ENCODE results near the gene GTF2A2. TPM values are rescaled to one million over a fixed set of nuclear protein-coding genes. Genes with fewer than 3 reads are reported as not detected.

GTF2A2 gene
- total and polyA plus RNA-seq, 10 of the 15 experiments (the other 5 are each of a cell fraction or from before 2014, with no cell fraction given): 89.2 to 565 (median 137) TPM

DNA sequence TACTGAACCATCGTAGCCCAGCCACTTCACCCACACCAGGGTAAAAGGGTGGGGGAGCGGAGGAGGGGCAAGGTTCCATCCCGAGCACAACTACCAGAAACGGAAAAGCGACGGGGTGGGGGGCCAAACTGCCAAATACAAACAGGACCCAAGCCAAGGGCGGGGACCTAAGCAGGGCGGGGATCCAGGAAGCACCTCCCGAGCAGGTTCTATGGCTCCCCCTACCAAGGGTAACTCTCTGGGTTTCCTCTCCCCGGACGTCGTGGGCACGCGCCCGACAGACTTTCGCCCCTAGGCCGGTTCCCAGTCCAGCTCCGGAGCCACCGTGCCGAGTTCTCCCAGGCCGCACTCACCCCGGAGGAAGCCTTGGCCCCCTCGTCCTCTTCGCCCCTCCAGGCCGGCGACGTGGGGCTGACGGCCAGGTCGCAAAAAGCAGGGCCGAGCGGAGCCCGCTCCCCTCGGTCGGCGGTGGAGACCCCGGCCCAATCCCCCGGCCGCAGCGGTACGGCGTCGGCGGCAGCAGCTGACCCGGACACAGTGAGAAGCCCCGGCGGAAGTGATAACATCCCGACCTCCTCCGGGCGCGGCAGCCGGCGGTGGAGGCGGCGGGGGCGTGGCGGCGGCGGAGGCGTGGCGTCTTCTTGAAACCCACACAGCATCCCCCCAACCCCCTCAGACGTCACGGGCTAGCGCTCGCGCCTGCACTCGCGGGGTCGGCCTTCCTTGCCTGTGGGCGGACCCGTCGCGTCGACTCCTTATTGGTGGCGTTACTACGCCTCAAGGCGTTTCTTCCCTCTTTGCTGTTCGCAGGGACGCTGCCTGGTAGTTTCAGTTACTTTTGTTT lies 31.7 kb upstream of the GTF2A2 start, which contains the start of gene BNIP2:
BNIP2 (minus strand) TSS at position 539 of the 844 bp plus-strand sequence. CDS start 6,863 bp downstream, outside the sequence.
- no peaks in the 10 kb centered on the region for H4K20me1 ChIP-seq (ENCODE audit: control insufficient read depth, insufficient read depth)
- TSS peak; percentile 82 for BruUV-seq (replicated peaks)
- intact Hi-C loops (cut with micrococcal nuclease; ENCODE audit: unreplicated experiment): loop anchor here (5.0 kb wide), 1 partner anchor 708 kb away; the partner anchor contains the start of gene ANXA2
- no peaks in the 10 kb centered on the region for H3K9me3 ChIP-seq (replicated peaks; ENCODE audit: control insufficient read depth, insufficient read depth, low read length)
- peak; percentile 92 for DNase-seq (ENCODE audit: low read depth, low spot score)
- H3K4me2 ChIP-seq (ENCODE audit: control insufficient read depth, insufficient read depth): peak within 1 kb of the TSS; percentile 98
- ChIA-PET RAD21 (ENCODE audit: unreplicated experiment) (interaction anchor here (1.1 to 2.7 kb wide), 3 partner anchors 31 to 637 kb away, joined by 3 to 10 read pairs (median 4); partner anchors contain the start of gene GTF2A2), CTCF (interaction anchor here (0.7 to 4.8 kb wide), 7 partner anchors 35 to 705 kb away, joined by 3 to 44 read pairs (median 16); no protein-coding TSS in a partner anchor), SMC1A (ENCODE audit: uncharacterized antibody, unreplicated experiment) (interaction anchor here (1.7 to 2.1 kb wide), 2 partner anchors 32 to 156 kb away, joined by 6 to 7 read pairs; partner anchors contain the start of gene GTF2A2), POLR2A (interaction anchor here (0.5 kb wide), 1 partner anchor 713 kb away, joined by 6 read pairs; no protein-coding TSS in a partner anchor)
- peaks cover 51% of the 10 kb centered on the region for H3K79me2 ChIP-seq (ENCODE audit: control insufficient read depth, insufficient read depth, low read length)
- in situ Hi-C loops (cut with MboI): no loop called here
- H3K36me3 ChIP-seq (ENCODE audit: control insufficient read depth in 2 of 2, insufficient read depth in 2 of 2, low read length in 1 of 2): no peaks in the 10 kb centered on the region
- 1% methylated on average over 75 of the region's 78 CpGs for WGBS (ENCODE audit: insufficient coverage, insufficient replicate concordance, low lambda C conversion rate, missing lambda C conversion rate)
- peak within 1 kb of the TSS; percentile 79 for H2AFZ ChIP-seq (ENCODE audit: control insufficient read depth, low read depth, low read length)
- H3K4me3 ChIP-seq: peak within 1 kb of the TSS; percentile 94
- no peaks in the 10 kb centered on the region for H3K27me3 ChIP-seq (replicated peaks in 1 of 2; ENCODE audit: control insufficient read depth in 2 of 2, insufficient read depth in 2 of 2, low read length in 1 of 2)
- peak within 1 kb of the TSS; percentile 98 for H3K9ac ChIP-seq (ENCODE audit: control insufficient read depth, insufficient read depth, low read length)
- peak; percentile 91 for ATAC-seq
- H3K4me1 ChIP-seq (ENCODE audit: control insufficient read depth, insufficient read depth, low read length): peaks cover 9% of the 10 kb centered on the region
- peak; percentile 95 for FAIRE-seq
- peak within 1 kb of the TSS; percentile 98 for H3K27ac ChIP-seq (ENCODE audit: control insufficient read depth, insufficient read depth)
- TF ChIP-seq EGR1 (IDR thresholded peaks at IDR 0.05; ENCODE audit: borderline replicate concordance in 1 of 2, low read depth in 2 of 2, low read length in 2 of 2) (peak; percentile 17 to 98), BACH1 (IDR thresholded peaks at IDR 0.05; ENCODE audit: borderline replicate concordance) (no peak; the same call in 1 of the 2 replicates), SMARCA5 (IDR thresholded peaks at IDR 0.05) (peak; percentile 83), ZNF217 (IDR thresholded peaks at IDR 0.05) (no peak), KAT2A (conservative IDR thresholded peaks at IDR 0.05; ENCODE audit: control insufficient read depth, low read depth, low read length) (no peak), IRF4 (IDR thresholded peaks at IDR 0.05; ENCODE audit: low read depth, low read length) (no peak), GABPA (IDR thresholded peaks at IDR 0.05; ENCODE audit: low read depth) (peak; percentile 95), SREBF2 (IDR thresholded peaks at IDR 0.05; ENCODE audit: low read length) (no peak), CBX5 (IDR thresholded peaks at IDR 0.05; ENCODE audit: low read depth) (no peak), STAT3 (IDR thresholded peaks at IDR 0.05; ENCODE audit: low read depth, low read length) (no peak), KLF5 (IDR thresholded peaks at IDR 0.05; ENCODE audit: partially characterized antibody) (no peak)
- TF ChIP-seq, protein P1, sequence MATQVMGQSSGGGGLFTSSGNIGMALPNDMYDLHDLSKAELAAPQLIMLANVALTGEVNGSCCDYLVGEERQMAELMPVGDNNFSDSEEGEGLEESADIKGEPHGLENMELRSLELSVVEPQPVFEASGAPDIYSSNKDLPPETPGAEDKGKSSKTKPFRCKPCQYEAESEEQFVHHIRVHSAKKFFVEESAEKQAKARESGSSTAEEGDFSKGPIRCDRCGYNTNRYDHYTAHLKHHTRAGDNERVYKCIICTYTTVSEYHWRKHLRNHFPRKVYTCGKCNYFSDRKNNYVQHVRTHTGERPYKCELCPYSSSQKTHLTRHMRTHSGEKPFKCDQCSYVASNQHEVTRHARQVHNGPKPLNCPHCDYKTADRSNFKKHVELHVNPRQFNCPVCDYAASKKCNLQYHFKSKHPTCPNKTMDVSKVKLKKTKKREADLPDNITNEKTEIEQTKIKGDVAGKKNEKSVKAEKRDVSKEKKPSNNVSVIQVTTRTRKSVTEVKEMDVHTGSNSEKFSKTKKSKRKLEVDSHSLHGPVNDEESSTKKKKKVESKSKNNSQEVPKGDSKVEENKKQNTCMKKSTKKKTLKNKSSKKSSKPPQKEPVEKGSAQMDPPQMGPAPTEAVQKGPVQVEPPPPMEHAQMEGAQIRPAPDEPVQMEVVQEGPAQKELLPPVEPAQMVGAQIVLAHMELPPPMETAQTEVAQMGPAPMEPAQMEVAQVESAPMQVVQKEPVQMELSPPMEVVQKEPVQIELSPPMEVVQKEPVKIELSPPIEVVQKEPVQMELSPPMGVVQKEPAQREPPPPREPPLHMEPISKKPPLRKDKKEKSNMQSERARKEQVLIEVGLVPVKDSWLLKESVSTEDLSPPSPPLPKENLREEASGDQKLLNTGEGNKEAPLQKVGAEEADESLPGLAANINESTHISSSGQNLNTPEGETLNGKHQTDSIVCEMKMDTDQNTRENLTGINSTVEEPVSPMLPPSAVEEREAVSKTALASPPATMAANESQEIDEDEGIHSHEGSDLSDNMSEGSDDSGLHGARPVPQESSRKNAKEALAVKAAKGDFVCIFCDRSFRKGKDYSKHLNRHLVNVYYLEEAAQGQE (IDR thresholded peaks at IDR 0.05; ENCODE audit: low read depth, low read length): no peak
- TF ChIP-seq, protein P2, sequence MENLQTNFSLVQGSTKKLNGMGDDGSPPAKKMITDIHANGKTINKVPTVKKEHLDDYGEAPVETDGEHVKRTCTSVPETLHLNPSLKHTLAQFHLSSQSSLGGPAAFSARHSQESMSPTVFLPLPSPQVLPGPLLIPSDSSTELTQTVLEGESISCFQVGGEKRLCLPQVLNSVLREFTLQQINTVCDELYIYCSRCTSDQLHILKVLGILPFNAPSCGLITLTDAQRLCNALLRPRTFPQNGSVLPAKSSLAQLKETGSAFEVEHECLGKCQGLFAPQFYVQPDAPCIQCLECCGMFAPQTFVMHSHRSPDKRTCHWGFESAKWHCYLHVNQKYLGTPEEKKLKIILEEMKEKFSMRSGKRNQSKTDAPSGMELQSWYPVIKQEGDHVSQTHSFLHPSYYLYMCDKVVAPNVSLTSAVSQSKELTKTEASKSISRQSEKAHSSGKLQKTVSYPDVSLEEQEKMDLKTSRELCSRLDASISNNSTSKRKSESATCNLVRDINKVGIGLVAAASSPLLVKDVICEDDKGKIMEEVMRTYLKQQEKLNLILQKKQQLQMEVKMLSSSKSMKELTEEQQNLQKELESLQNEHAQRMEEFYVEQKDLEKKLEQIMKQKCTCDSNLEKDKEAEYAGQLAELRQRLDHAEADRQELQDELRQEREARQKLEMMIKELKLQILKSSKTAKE (IDR thresholded peaks at IDR 0.05; ENCODE audit: low read depth, poor library complexity, severe bottlenecking): no peak
